Head of caudate nucleus (tissue), 42 donors: ENCODE data around the gene CD79B.
A peak's percentile ranks its signal among the peaks of the same experiment; 100 is the strongest.

Experiments
- DNase-seq, 42 donors: peaks; one replicate each; pipeline versions ENCODE4 v3.0.0 to v3.0.0-alpha.2; 2020 to 2021; ENCODE audit warnings: mixed read lengths in 7 of 42
- intact Hi-C: fragments of 100-400 bp; cut with DNase I; formaldehyde crosslinking; loops from one replicate; pipeline ENCODE4 v1.15.0; 2022

Gene CD79B

GRCh38 chr17:63955791-63956190 is 23.7 kb upstream of the CD79B start:
- intact Hi-C loops: no loop called here

GRCh38 chr17:63955232-63955631 is 23.1 kb upstream of the CD79B start:
- intact Hi-C loops: no loop called here
- no peak for DNase-seq

More at GRCh38 chr17:63955791-63956190, 23.7 kb upstream of the CD79B start:
- DNase-seq: no peak

- DNase-seq: no peak
- intact Hi-C loops: no loop called here
Measured at GRCh38 chr17:63954402-63955063, 22.4 kb upstream of the CD79B start.

- peak in 5 of 42 donors; percentile 10 to 40 (median 22) for DNase-seq
- intact Hi-C loops: no loop called here
Measured at GRCh38 chr17:63950940-63951907, 19.1 kb upstream of the CD79B start.

- intact Hi-C loops: no loop called here
- DNase-seq: no peak
Measured at GRCh38 chr17:63949576-63950250, 17.6 kb upstream of the CD79B start.

GRCh38 chr17:63948521-63948920 is 16.4 kb upstream of the CD79B start:
- intact Hi-C loops: no loop called here
- no peak for DNase-seq

- no peak for DNase-seq
- intact Hi-C loops: no loop called here
Measured at GRCh38 chr17:63947711-63948330, 15.7 kb upstream of the CD79B start.

- intact Hi-C loops: no loop called here
- DNase-seq: peak in 40 of 42 donors; percentile 7 to 73 (median 38)
Measured at GRCh38 chr17:63946440-63947363, 14.6 kb upstream of the CD79B start.

GRCh38 chr17:63945784-63946439 is 13.8 kb upstream of the CD79B start:
- DNase-seq: no peak
- intact Hi-C loops: no loop called here

- DNase-seq: no peak
- intact Hi-C loops: no loop called here
Measured at GRCh38 chr17:63944736-63945499, 12.8 kb upstream of the CD79B start.

- no peak for DNase-seq
- intact Hi-C loops: no loop called here
Measured at GRCh38 chr17:63943745-63944144, 11.6 kb upstream of the CD79B start.

- intact Hi-C loops: no loop called here
- no peak for DNase-seq
Measured at GRCh38 chr17:63942309-63942985, 10.3 kb upstream of the CD79B start.

- intact Hi-C loops: no loop called here
Measured at GRCh38 chr17:63941751-63942150, 9.6 kb upstream of the CD79B start.

GRCh38 chr17:63941162-63941561 is 9.0 kb upstream of the CD79B start:
- intact Hi-C loops: no loop called here
- DNase-seq: no peak

More at GRCh38 chr17:63941751-63942150, 9.6 kb upstream of the CD79B start:
- no peak for DNase-seq

GRCh38 chr17:63940584-63940983 is 8.5 kb upstream of the CD79B start:
- intact Hi-C loops: no loop called here
- DNase-seq: no peak

GRCh38 chr17:63939884-63940283 is 7.8 kb upstream of the CD79B start:
- intact Hi-C loops: no loop called here

More at GRCh38 chr17:63939884-63940283, 7.8 kb upstream of the CD79B start:
- no peak for DNase-seq
